ENCODE measurements around the gene TAS1R2. TPM values are rescaled to one million over a fixed set of nuclear protein-coding genes. Genes with fewer than 3 reads are reported as not detected.

The TAS1R2 gene
- total and polyA plus RNA-seq, 2 of the 13 experiments (the other 11 are each of a cell fraction or from before 2014, with no cell fraction given), result not detected

- no peak for ATAC-seq
- ChIA-PET CTCF (ENCODE audit: low intra/inter-chr PET ratio, low total read pairs) (no interaction called here), POLR2A (no interaction called here)
- TF ChIP-seq KLF13 (CRISPR knock-in tag; IDR thresholded peaks at IDR 0.05) (no peak), AGO2 (optimal IDR thresholded peaks at IDR 0.05; ENCODE audit: low read depth, low read length) (peak; percentile 81), RBFOX2 (IDR thresholded peaks at IDR 0.05; ENCODE audit: low read depth, low read length) (peak; percentile 43; the same call in 1 of the 2 replicates)
- intact Hi-C loops (cut with micrococcal nuclease; ENCODE audit: unreplicated experiment) (no loop called here), in situ Hi-C loops (cut with HindIII; ENCODE audit: extremely low pct_ligation_motif_present, low pct_unique_long_range_greater_than_20kb) (no loop called here)
- FAIRE-seq, result no peak
- H3K79me2 ChIP-seq (ENCODE audit: insufficient read depth, low read length), result no peaks in the 10 kb centered on the region
- WGBS (ENCODE audit: low lambda C conversion rate), result 94% methylated on average over 29 of the region's 35 CpGs
- H3K36me3 ChIP-seq (replicated peaks in 1 of 2; ENCODE audit: control insufficient read depth in 1 of 2, insufficient read depth in 2 of 2, low read length in 2 of 2), result peaks cover 42 to 93% of the 10 kb centered on the region in 2 experiments
- H4K20me1 ChIP-seq (ENCODE audit: insufficient read depth, low read length), result peaks cover 25% of the 10 kb centered on the region
- H2AFZ ChIP-seq (ENCODE audit: low read length), result no peak overlapping the region
- H3K9me3 ChIP-seq (ENCODE audit: low read length), result no peaks in the 10 kb centered on the region
- no peak overlapping the region for H3K27ac ChIP-seq (ENCODE audit: extremely low read length, insufficient read depth, low read length)
- H3K9ac ChIP-seq (ENCODE audit: insufficient read depth, low read depth, low read length), result no peak overlapping the region
- no peaks in the 10 kb centered on the region for H3K4me1 ChIP-seq (ENCODE audit: insufficient read depth, low read length)
- no peak overlapping the region for H3K4me2 ChIP-seq (ENCODE audit: low read depth, low read length)
- no peak overlapping the region for H3K4me3 ChIP-seq (replicated peaks in 1 of 3; ENCODE audit: insufficient read depth in 1 of 3, low read depth in 2 of 3, low read length in 3 of 3)
- no peaks in the 10 kb centered on the region for H3K27me3 ChIP-seq (ENCODE audit: control insufficient read depth in 1 of 2, insufficient read depth in 2 of 2, low read length in 2 of 2)
- BruUV-seq (replicated peaks), result no TSS peak
- no peak for DNase-seq (ENCODE audit: low spot score)
Measured at GRCh38 chr1:18877282-18877681, 17.8 kb upstream of the TAS1R2 start.

- no peak for ATAC-seq
- intact Hi-C loops (cut with micrococcal nuclease; ENCODE audit: unreplicated experiment), result no loop called here
- POLR2A ChIA-PET, result no interaction called here
Measured at GRCh38 chr1:18876210-18876609, 16.8 kb upstream of the TAS1R2 start.

More at GRCh38 chr1:18876210-18876609, 16.8 kb upstream of the TAS1R2 start:
- Histone ChIP-seq H3K4me1 (ENCODE audit: insufficient read depth, low read length) (no peaks in the 10 kb centered on the region), H3K4me3 (replicated peaks in 1 of 3; ENCODE audit: insufficient read depth in 1 of 3, low read depth in 2 of 3, low read length in 3 of 3) (no peak overlapping the region), H3K79me2 (ENCODE audit: insufficient read depth, low read length) (no peaks in the 10 kb centered on the region), H3K9me3 (ENCODE audit: low read length) (no peaks in the 10 kb centered on the region), H3K27ac (ENCODE audit: extremely low read length, insufficient read depth, low read length) (no peak overlapping the region), H3K27me3 (ENCODE audit: control insufficient read depth in 1 of 2, insufficient read depth in 2 of 2, low read length in 2 of 2) (no peaks in the 10 kb centered on the region), H2AFZ (ENCODE audit: low read length) (no peak overlapping the region), H3K4me2 (ENCODE audit: low read depth, low read length) (no peak overlapping the region), H3K36me3 (replicated peaks in 1 of 2; ENCODE audit: control insufficient read depth in 1 of 2, insufficient read depth in 2 of 2, low read length in 2 of 2) (peaks cover 35 to 83% of the 10 kb centered on the region in 2 experiments), H3K9ac (ENCODE audit: insufficient read depth, low read depth, low read length) (no peak overlapping the region), H4K20me1 (ENCODE audit: insufficient read depth, low read length) (peaks cover 29% of the 10 kb centered on the region)
- WGBS (ENCODE audit: low lambda C conversion rate), result 96% methylated on average over 4 of the region's 10 CpGs
- BruUV-seq (replicated peaks), result no TSS peak
- DNase-seq (ENCODE audit: low spot score) (no peak), FAIRE-seq (no peak)
- TF ChIP-seq ZNF264 (CRISPR knock-in tag; IDR thresholded peaks at IDR 0.05), result no peak
- peak; percentile 65 for TF ChIP-seq AGO2 (optimal IDR thresholded peaks at IDR 0.05; ENCODE audit: low read depth, low read length)
- CTCF ChIA-PET (ENCODE audit: low intra/inter-chr PET ratio, low total read pairs), result no interaction called here
- in situ Hi-C loops (cut with HindIII; ENCODE audit: extremely low pct_ligation_motif_present, low pct_unique_long_range_greater_than_20kb), result no loop called here

All from HepG2 (cell line).